Measurements from ENCODE around the gene PML. TPM values are rescaled to one million over a fixed set of nuclear protein-coding genes. Genes with fewer than 3 reads are reported as not detected.

The PML gene
- total and polyA plus RNA-seq, 2 experiments from 2014 or later, result 15.7 to 29.9 TPM

DNA sequence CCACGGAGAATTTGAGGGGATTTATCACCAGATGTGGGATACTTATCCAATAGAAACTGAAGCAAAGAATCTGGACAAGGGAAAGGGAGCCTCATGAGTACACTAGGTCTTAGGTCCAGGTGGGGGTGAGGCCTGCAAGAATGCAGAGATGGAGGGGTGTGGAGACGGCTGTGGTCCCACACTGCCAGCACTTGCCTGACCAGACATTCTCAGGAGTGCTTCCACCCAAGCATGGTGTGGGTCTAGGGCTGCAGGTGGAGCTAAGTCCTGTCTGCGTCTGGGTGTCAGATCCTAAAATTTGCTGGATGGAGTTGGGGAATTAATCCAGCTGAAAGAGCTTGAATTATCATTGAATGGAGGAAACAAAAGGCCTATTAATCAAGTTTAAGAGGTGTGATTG, 14.4 kb downstream of the PML start:
- H3K27me3 ChIP-seq, result no peaks in the 10 kb centered on the region
- no peak overlapping the region for H3K4me2 ChIP-seq
- H3K27ac ChIP-seq, result no peak overlapping the region
- no peaks in the 10 kb centered on the region for H3K36me3 ChIP-seq (replicated peaks; ENCODE audit: insufficient read depth, low read depth)
- no peaks in the 10 kb centered on the region for H3K9me3 ChIP-seq (ENCODE audit: low read depth)
- H3K4me3 ChIP-seq, result no peak overlapping the region
- 92% methylated on average over 3 of the region's 3 CpGs for WGBS (ENCODE audit: low lambda C conversion rate, missing lambda C conversion rate)
- no peak for DNase-seq (ENCODE audit: low spot score)
- H3K79me2 ChIP-seq, result peaks cover 64% of the 10 kb centered on the region
- H4K20me1 ChIP-seq (ENCODE audit: insufficient read depth, poor library complexity, severe bottlenecking), result no peaks in the 10 kb centered on the region
- H3K9me2 ChIP-seq (replicated peaks; ENCODE audit: insufficient read depth), result no peaks in the 10 kb centered on the region
- H3K4me1 ChIP-seq (ENCODE audit: insufficient read depth), result peaks cover 16% of the 10 kb centered on the region
- no peak overlapping the region for H2AFZ ChIP-seq
- no peak for TF ChIP-seq EZH2 (IDR thresholded peaks at IDR 0.05; ENCODE audit: borderline replicate concordance)
- TF ChIP-seq EZH2phosphoT487 (IDR thresholded peaks at IDR 0.05; ENCODE audit: low read depth, severe bottlenecking, unreplicated experiment), result no peak
- TF ChIP-seq, protein P1, sequence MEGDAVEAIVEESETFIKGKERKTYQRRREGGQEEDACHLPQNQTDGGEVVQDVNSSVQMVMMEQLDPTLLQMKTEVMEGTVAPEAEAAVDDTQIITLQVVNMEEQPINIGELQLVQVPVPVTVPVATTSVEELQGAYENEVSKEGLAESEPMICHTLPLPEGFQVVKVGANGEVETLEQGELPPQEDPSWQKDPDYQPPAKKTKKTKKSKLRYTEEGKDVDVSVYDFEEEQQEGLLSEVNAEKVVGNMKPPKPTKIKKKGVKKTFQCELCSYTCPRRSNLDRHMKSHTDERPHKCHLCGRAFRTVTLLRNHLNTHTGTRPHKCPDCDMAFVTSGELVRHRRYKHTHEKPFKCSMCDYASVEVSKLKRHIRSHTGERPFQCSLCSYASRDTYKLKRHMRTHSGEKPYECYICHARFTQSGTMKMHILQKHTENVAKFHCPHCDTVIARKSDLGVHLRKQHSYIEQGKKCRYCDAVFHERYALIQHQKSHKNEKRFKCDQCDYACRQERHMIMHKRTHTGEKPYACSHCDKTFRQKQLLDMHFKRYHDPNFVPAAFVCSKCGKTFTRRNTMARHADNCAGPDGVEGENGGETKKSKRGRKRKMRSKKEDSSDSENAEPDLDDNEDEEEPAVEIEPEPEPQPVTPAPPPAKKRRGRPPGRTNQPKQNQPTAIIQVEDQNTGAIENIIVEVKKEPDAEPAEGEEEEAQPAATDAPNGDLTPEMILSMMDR (IDR thresholded peaks at IDR 0.05; ENCODE audit: poor library complexity), result no peak

DNA sequence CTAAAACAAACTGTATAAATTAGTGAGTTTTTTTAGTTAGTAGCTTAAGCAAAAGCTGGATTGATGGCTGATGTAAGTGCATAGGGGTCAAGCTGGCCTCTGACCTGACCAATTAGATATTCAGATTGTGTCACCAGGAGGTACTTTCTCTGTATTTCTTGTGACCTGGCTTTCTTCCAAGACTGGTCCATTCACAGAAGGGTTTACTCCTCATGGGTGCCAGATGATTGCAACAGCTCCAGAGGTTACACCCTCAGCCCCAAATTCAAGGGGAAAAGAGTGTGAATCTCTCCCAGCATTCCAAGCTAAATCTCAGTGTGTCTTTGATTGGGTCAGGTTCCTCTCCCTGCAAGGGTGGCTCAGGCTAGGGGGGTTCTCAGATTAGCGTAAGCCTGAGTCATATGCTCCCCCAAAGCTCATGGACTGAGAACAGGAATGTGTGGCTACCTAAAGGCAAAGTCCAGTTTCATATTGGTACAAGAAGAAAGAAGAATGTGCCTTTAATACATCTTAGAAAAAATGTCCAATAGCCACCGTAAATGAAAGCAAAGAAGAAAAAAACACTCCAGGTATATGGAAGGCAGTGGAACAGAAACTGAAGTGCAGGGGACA, 16.5 kb downstream of the PML start:
- peak overlapping the region; percentile 61 for H3K4me2 ChIP-seq
- H3K36me3 ChIP-seq (replicated peaks; ENCODE audit: insufficient read depth, low read depth), result no peaks in the 10 kb centered on the region
- 63% methylated on average over 2 of the region's 2 CpGs for whole genome bisulfite sequencing (ENCODE audit: low lambda C conversion rate, missing lambda C conversion rate)
- peak overlapping the region; percentile 41 for H2AFZ ChIP-seq
- no peak overlapping the region for H3K4me3 ChIP-seq
- no peaks in the 10 kb centered on the region for H3K9me2 ChIP-seq (replicated peaks; ENCODE audit: insufficient read depth)
- DNase-seq (ENCODE audit: low spot score), result peak; percentile 43
- H3K27me3 ChIP-seq, result no peaks in the 10 kb centered on the region
- TF ChIP-seq, protein P1 (IDR thresholded peaks at IDR 0.05; ENCODE audit: poor library complexity), result no peak
- TF ChIP-seq EZH2 (IDR thresholded peaks at IDR 0.05; ENCODE audit: borderline replicate concordance) (no peak), EZH2phosphoT487 (IDR thresholded peaks at IDR 0.05; ENCODE audit: low read depth, severe bottlenecking, unreplicated experiment) (no peak)
- H3K4me1 ChIP-seq (ENCODE audit: insufficient read depth), result peaks cover 16% of the 10 kb centered on the region
- H3K9me3 ChIP-seq (ENCODE audit: low read depth), result no peaks in the 10 kb centered on the region
- H4K20me1 ChIP-seq (ENCODE audit: insufficient read depth, poor library complexity, severe bottlenecking), result no peaks in the 10 kb centered on the region
- H3K79me2 ChIP-seq, result peaks cover 54% of the 10 kb centered on the region
- peak overlapping the region; percentile 80 for H3K27ac ChIP-seq

DNA sequence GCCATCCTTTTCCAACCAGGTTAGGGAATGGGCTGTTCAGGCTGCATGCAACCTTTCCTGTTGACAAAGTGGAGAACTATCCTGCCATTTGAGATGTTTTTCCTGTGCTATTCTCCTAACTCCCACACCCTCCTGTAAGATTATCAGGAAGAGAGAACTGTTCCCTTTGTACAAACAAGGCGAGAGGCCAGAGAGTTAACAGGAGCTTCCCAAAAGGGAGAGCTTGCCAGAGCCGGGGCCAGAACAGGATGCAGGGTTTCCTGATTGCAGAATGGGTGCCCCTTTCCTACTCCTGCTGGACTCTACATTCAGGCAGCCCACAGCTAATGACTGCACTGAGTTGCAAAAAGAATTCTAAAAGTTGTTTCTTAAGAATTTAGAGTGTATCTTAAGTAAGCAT, 17.1 kb downstream of the PML start:
- H3K79me2 ChIP-seq, result peaks cover 51% of the 10 kb centered on the region
- H3K4me2 ChIP-seq, result peak overlapping the region; percentile 61
- H3K9me3 ChIP-seq (ENCODE audit: low read depth), result no peaks in the 10 kb centered on the region
- peaks cover 13% of the 10 kb centered on the region for H3K4me1 ChIP-seq (ENCODE audit: insufficient read depth)
- H3K9me2 ChIP-seq (replicated peaks; ENCODE audit: insufficient read depth), result no peaks in the 10 kb centered on the region
- H3K36me3 ChIP-seq (replicated peaks; ENCODE audit: insufficient read depth, low read depth), result no peaks in the 10 kb centered on the region
- DNase-seq (ENCODE audit: low spot score), result no peak
- H2AFZ ChIP-seq, result no peak overlapping the region
- TF ChIP-seq EZH2 (IDR thresholded peaks at IDR 0.05; ENCODE audit: borderline replicate concordance) (no peak), EZH2phosphoT487 (IDR thresholded peaks at IDR 0.05; ENCODE audit: low read depth, severe bottlenecking, unreplicated experiment) (no peak)
- TF ChIP-seq, protein P1 (IDR thresholded peaks at IDR 0.05; ENCODE audit: poor library complexity), result no peak
- no peak overlapping the region for H3K4me3 ChIP-seq
- H4K20me1 ChIP-seq (ENCODE audit: insufficient read depth, poor library complexity, severe bottlenecking), result no peaks in the 10 kb centered on the region
- WGBS (ENCODE audit: low lambda C conversion rate, missing lambda C conversion rate), result 22% methylated on average over 2 of the region's 2 CpGs
- H3K27ac ChIP-seq, result peak overlapping the region; percentile 80
- H3K27me3 ChIP-seq, result no peaks in the 10 kb centered on the region

Measured in hepatocyte (in vitro differentiated cells).